Panc1 (cell line): ENCODE measurements around the gene PKD1L1. TPM values are rescaled to one million over a fixed set of nuclear protein-coding genes. Genes with fewer than 3 reads are reported as not detected.

ENCODE experiments used
- ATAC-seq: fragments of 200-7000 bp; cut with Tn5 transposase; 2 replicates; pipeline ENCODE4 v1.9.1; 2020; ENCODE audit warnings: mild to moderate bottlenecking, moderate library complexity
- BruUV-seq: library from RNA; stranded (reverse); fragments of 400-500 nt; replicated peaks from 2 replicates; lab custom pipeline; 2021; lab: Mats Ljungman, UMichigan
- CTCF ChIA-PET: fragments of 300-600 bp; sonication (Branson Sonifier 250); formaldehyde crosslinking; loops from one replicate; lab custom pipeline; 2022; ENCODE audit warnings: antibody characterized with exemption; lab: Charles Lee
- POLR2A ChIA-PET: fragments of 300-600 bp; sonication (Branson Sonifier 250); formaldehyde crosslinking; loops from one replicate; lab custom pipeline; 2022; ENCODE audit warnings: antibody characterized with exemption; lab: Charles Lee
- DNase-seq: peaks from one replicate; pipeline ENCODE4 v3.0.0-alpha.2; 2010; ENCODE audit warnings: low read depth, low spot score
- H3K27ac ChIP-seq: 2 replicates; pipeline ENCODE4 v1.5.1; 2011; ENCODE audit warnings: mild to moderate bottlenecking, low read length, inconsistent platforms
- H3K27me3 ChIP-seq: fragments of 200-500 bp; sonication (Bioruptor generic); 2 replicates; pipeline ENCODE4 v1.6.0; 2014; ENCODE audit warnings: low read length, inconsistent platforms; ENCODE audit not compliant: control insufficient read depth, insufficient read depth
- H3K36me3 ChIP-seq: fragments of 200-500 bp; sonication (Bioruptor generic); 2 replicates; pipeline ENCODE4 v1.5.1; 2014; ENCODE audit warnings: inconsistent platforms, mild to moderate bottlenecking, low read length, moderate library complexity; ENCODE audit not compliant: control insufficient read depth, insufficient read depth
- H3K4me1 ChIP-seq: 2 replicates; pipeline ENCODE4 v1.5.1; 2011; ENCODE audit warnings: inconsistent platforms, mild to moderate bottlenecking, low read length, moderate library complexity; ENCODE audit not compliant: control insufficient read depth, insufficient read depth
- H3K4me3 ChIP-seq, 2 experiments: 2 replicates each; pipeline ENCODE4 v1.5.1; 2011 to 2012; ENCODE audit warnings: low read depth in 2 of 2, low read length in 2 of 2, mild to moderate bottlenecking in 2 of 2, inconsistent platforms in 1 of 2, moderate library complexity in 1 of 2
- H3K9me3 ChIP-seq: fragments of 200-500 bp; sonication (Bioruptor generic); 2 replicates; pipeline ENCODE4 v1.5.1; 2014; ENCODE audit warnings: low read depth, mild to moderate bottlenecking, inconsistent platforms, low read length, moderate library complexity; ENCODE audit not compliant: control insufficient read depth, insufficient read depth
- POLR2AphosphoS5 ChIP-seq: IDR thresholded peaks from 2 replicates; pipeline ENCODE4 v1.6.1; 2012; ENCODE audit warnings: mild to moderate bottlenecking, low read depth, low read length, moderate library complexity
- REST ChIP-seq, 2 experiments: IDR thresholded peaks; 2 replicates each; pipeline ENCODE4 v1.6.1; 2011 to 2012; ENCODE audit warnings: low read depth in 2 of 2, control low read depth in 1 of 2, low read length in 1 of 2, mild to moderate bottlenecking in 1 of 2, moderate library complexity in 1 of 2; ENCODE audit not compliant: insufficient read depth in 1 of 2
- SIN3A ChIP-seq: IDR thresholded peaks from 2 replicates; pipeline ENCODE4 v1.6.1; 2012; ENCODE audit warnings: low read depth, mild to moderate bottlenecking, low read length, moderate library complexity, borderline replicate concordance; ENCODE audit not compliant: insufficient read depth
- TCF7L2 ChIP-seq: IDR thresholded peaks from 2 replicates; pipeline ENCODE4 v1.6.1; 2011; ENCODE audit warnings: mild to moderate bottlenecking, low read depth, low read length, inconsistent platforms
- in situ Hi-C: cut with HindIII; loops from 2 replicates; pipeline ENCODE4 v1.10.0; 2016; ENCODE audit warnings: low sequenced_read_pairs, low pct_unique_long_range_greater_than_20kb
- intact Hi-C: fragments of 100-400 bp; cut with micrococcal nuclease; formaldehyde crosslinking; loops from one replicate; pipeline ENCODE4 v1.10.0; 2022; ENCODE audit not compliant: unreplicated experiment
- total RNA-seq: library from RNA; stranded (reverse); gene quantifications from one replicate; pipeline ENCODE4 v1.2.1, GENCODE V29; 2021; ENCODE audit not compliant: unreplicated experiment
- TF ChIP-seq, protein P1 (sequence below): fragments of 450-650 bp; IDR thresholded peaks from 2 replicates; pipeline ENCODE4 v1.5.1; 2017; ENCODE audit warnings: mild to moderate bottlenecking

The PKD1L1 gene
- total RNA-seq, 1 experiment from 2014 or later, result 2.2 TPM

DNA sequence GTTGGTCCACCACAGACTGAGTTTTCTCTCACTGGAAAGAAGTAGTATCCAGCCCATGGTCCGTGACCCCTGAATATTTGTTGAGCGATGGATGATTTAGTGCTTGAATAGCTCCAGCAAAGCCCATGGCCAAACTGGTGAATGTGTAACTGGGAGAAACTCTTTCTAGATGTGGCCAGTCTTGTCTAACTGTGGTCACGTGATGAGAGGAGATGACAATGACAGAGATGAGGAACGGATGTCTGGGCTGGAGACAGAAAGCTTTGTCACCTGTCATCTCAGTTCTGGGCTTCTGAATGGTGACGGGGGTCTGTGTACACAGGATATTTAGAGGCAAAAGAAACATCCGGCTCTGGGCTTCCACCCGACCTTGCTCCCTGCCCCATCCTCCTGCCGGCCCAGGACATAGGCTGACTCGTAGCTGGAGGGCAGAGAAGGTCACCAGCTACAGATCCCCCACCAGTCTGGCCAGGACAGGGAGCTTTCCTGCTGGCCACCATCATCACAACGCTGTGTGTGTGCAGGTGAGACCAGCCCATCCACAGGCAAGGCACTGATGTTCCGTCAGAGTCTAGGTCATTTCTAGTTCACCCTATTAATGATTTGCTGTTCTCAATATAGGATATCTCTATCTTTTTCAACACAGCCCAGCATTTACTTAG is 213.8 kb downstream of the PKD1L1 start:
- ATAC-seq, result no peak
- TF ChIP-seq, protein P1, sequence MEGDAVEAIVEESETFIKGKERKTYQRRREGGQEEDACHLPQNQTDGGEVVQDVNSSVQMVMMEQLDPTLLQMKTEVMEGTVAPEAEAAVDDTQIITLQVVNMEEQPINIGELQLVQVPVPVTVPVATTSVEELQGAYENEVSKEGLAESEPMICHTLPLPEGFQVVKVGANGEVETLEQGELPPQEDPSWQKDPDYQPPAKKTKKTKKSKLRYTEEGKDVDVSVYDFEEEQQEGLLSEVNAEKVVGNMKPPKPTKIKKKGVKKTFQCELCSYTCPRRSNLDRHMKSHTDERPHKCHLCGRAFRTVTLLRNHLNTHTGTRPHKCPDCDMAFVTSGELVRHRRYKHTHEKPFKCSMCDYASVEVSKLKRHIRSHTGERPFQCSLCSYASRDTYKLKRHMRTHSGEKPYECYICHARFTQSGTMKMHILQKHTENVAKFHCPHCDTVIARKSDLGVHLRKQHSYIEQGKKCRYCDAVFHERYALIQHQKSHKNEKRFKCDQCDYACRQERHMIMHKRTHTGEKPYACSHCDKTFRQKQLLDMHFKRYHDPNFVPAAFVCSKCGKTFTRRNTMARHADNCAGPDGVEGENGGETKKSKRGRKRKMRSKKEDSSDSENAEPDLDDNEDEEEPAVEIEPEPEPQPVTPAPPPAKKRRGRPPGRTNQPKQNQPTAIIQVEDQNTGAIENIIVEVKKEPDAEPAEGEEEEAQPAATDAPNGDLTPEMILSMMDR, result no peak
- no peak for TF ChIP-seq SIN3A
- ChIA-PET CTCF (interaction anchor here (0.6 to 0.8 kb wide), 2 partner anchors 22 to 29 kb away, joined by 3 to 14 read pairs; no protein-coding TSS in a partner anchor), POLR2A (no interaction called here)
- no peak for DNase-seq
- no peaks in the 10 kb centered on the region for H3K9me3 ChIP-seq
- peaks cover 28% of the 10 kb centered on the region for H3K4me1 ChIP-seq
- BruUV-seq, result no TSS peak
- H3K36me3 ChIP-seq, result no peaks in the 10 kb centered on the region
- H3K27me3 ChIP-seq, result no peaks in the 10 kb centered on the region
- H3K27ac ChIP-seq, result peak overlapping the region; percentile 83
- H3K4me3 ChIP-seq, result no peak overlapping the region
- intact Hi-C loops (no loop called here), in situ Hi-C loops (no loop called here)

GRCh38 chr7:47730142-47730541 is 218.1 kb downstream of the PKD1L1 start:
- POLR2A ChIA-PET, result no interaction called here
- Histone ChIP-seq H3K36me3 (no peaks in the 10 kb centered on the region), H3K9me3 (no peaks in the 10 kb centered on the region), H3K4me1 (peaks cover 19% of the 10 kb centered on the region), H3K4me3 (no peak overlapping the region), H3K27me3 (no peaks in the 10 kb centered on the region), H3K27ac (peak overlapping the region; percentile 89; the same call in 1 of the 2 replicates)
- no TSS peak for BruUV-seq
- CTCF ChIA-PET, result no interaction called here
- DNase-seq, result no peak
- no peak for ATAC-seq
- TF ChIP-seq TCF7L2 (no peak), REST (IDR thresholded peaks at IDR 0.05; ENCODE audit: insufficient read depth in 1 of 2, low read depth in 2 of 2, low read length in 1 of 2) (no peak), SIN3A (no peak), POLR2AphosphoS5 (no peak)
- TF ChIP-seq, protein P1, result no peak
- in situ Hi-C loops, result no loop called here
- intact Hi-C loops, result no loop called here
